WI38 (cell line): ENCODE results near the gene GATA5.

Source experiments
- H3K4me3 ChIP-seq: 2 replicates; pipeline ENCODE4 v1.5.1; 2011; ENCODE audit warnings: low read depth, mild to moderate bottlenecking, control low read depth, low read length
- TF ChIP-seq, protein P1 (sequence below): IDR thresholded peaks from 2 replicates; pipeline ENCODE4 v1.5.1; 2012; ENCODE audit warnings: low read depth, mild to moderate bottlenecking, control low read depth, low read length

The GATA5 gene

DNA sequence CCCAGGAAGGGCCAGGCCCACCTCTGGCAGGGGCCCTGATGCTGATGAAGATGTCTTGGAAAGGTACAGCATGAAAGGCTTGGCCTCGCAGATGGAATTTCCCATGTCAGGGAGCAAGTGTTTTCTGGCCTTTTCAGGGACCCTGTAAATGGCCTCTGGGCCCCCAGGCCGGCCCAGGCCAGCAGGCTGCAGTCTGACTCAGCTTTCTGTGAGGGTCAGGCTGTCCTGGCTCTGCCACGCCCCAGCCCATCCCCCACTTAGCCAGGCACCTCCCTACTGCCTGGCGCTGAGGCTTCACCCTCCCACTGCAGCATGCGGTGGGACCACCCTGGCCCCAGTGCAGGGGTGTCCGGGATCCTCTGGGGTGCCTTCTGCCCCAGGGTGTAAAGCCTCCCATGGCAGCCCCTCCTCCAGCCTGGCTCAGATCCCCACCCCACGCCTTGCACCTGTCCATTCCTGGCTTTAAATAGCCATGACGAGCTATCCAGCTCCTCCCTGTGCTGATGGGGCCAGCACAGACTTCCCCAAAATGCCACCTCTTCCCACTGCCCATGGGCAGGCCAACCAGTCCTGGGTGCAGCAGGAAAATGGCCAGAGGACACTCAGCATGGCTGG is 35.6 kb upstream of the GATA5 start:
- H3K4me3 ChIP-seq: no peak overlapping the region
- TF ChIP-seq, protein P1, sequence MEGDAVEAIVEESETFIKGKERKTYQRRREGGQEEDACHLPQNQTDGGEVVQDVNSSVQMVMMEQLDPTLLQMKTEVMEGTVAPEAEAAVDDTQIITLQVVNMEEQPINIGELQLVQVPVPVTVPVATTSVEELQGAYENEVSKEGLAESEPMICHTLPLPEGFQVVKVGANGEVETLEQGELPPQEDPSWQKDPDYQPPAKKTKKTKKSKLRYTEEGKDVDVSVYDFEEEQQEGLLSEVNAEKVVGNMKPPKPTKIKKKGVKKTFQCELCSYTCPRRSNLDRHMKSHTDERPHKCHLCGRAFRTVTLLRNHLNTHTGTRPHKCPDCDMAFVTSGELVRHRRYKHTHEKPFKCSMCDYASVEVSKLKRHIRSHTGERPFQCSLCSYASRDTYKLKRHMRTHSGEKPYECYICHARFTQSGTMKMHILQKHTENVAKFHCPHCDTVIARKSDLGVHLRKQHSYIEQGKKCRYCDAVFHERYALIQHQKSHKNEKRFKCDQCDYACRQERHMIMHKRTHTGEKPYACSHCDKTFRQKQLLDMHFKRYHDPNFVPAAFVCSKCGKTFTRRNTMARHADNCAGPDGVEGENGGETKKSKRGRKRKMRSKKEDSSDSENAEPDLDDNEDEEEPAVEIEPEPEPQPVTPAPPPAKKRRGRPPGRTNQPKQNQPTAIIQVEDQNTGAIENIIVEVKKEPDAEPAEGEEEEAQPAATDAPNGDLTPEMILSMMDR: no peak

DNA sequence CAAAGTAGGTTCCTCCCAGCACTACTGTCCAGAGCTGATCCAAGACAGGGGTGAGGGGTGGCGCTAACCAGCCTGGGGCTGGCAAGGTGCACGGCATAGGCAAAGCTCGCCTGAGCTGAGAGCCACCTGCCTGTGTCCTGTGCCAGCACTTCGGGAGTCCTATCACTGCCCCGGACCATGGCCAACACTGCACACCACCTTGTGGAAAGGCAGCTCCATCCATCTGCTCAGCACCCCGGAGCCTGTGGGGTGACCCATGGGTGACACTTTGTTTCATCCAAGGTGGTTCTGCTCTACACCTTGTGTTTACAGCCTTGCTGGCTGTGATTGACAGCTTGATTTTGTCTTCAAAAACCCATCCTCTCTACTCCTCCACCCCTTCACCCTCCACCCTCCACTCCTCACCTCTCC is 32.9 kb upstream of the GATA5 start:
- no peak overlapping the region for H3K4me3 ChIP-seq
- TF ChIP-seq, protein P1: no peak

DNA sequence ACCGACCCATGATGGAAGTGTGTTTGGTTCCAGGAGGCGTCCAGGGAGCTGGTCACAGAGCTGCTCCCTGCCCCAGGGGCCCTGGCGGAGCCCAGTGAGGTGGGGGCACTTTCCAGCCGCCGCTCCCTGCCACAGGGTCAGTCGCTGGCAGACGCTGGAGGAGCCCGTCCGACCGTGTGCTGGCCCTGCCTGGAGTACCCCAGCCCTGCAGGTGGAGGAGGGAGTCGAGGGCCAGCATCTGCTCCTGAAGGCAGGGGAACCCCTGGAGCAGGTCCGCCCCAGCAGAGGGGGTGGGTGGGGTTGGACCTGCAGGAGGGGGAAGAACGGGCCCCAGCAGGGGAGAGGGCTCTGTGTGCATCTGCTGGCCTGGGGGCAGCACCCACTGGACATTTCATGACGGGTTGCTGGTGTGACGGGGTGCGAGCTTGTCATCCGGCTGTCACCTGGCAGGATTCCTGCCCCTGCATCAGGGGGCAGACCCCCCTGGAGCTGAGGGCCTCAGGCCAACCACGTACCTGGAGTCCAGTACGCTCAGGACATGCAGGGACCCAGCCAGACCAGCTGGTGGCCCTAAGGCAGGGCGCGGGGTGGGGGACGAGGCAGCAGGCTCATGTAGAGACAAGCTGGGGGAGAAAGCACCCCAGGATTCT is 32.3 kb upstream of the GATA5 start:
- TF ChIP-seq, protein P1: no peak
- H3K4me3 ChIP-seq: no peak overlapping the region

DNA sequence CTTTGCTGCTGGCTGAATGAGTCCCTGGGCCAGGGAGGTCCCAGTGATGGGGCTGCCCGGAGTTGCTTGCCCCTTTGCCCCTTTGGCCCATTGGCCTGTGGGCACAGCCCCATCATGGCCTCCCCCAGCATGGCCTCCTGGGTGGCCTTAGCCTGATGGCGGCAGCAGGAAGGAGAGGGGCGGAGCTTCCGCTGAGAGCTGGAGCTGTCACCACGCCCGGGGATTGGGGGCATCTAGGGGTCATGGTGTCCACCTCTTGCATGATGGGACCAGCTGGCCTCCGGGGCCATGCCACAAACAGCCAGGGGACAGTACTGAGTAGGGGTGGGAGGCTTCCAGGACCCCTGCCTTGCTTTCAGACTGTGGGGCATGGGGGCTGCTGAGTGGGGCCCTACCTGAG is 31.5 kb upstream of the GATA5 start:
- TF ChIP-seq, protein P1: no peak
- H3K4me3 ChIP-seq: no peak overlapping the region

DNA sequence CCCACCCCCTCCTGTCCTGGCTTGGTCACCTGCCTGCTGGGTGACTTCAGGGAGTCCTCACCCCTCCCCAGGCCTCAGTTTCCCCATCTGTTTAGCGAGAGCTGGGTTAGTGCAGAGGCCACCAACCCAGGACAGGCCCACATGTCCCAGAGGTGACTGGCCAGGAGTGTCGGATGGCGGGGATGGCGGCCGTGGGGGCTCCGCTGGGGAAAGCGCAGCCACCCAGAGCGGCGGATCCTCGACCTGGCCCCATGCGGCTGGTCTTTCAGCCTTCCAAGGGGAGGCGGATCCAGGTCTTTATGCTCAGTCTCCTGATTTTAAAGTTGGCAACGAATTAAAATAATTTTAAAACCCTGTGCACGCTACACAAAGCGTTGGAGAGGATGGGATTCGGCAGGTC is 31.0 kb upstream of the GATA5 start:
- H3K4me3 ChIP-seq: no peak overlapping the region
- TF ChIP-seq, protein P1: no peak

DNA sequence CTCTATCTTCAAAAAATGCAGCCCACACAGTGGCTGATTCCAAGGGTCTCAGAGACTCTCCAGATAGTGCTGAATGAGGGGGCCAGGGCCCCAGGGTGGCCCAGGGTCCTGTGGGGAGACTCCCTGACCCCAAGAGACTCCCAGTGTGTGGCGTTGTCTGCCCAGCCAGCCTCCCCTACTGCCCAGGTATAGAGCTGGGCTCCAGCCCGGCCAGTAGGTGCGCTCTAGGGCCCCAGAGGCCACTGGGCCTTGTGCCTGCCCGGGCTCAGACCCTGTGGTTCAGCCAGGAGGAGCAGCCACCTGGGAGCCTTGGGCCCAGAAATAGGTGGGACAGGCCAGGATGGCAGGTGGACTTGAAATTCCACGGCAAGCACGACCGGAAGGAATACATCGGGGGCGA is 30.3 kb upstream of the GATA5 start:
- TF ChIP-seq, protein P1: no peak

DNA sequence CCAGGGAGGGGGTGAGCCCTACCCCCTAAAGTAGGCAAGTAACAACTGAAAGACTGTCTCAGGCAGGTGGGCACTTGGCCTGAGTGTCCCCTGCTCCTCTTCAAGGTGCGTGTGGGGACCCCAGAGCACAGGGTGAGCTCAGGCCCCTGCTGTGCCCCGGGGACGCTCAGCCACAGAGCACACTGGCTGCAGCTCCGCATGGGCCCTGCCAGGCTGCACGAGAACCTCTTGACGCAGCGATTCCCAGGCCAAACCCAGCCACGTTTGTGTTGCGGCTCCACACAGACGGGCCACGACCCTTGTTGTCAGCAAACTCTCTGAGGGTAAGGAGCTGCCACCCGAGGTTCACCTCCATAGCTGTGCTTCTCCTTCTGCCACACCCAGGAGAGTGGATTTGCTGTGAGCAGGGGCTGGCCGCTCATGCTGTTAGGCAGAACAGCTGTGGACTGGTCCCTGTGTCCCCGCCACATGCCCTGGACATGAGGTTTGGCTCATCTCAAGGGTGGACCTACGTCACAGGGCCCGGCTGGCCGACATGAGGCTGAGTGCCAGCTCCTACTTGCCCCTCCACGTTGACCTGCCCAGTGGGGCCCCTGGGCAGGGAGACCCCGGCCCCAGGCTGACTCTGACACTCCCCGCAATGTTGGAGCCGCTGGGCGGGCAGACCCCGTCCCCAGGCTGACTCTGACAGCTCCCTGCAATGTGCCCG is 29.7 kb upstream of the GATA5 start:
- no peak overlapping the region for H3K4me3 ChIP-seq

More for the DNA sequence above, 30.3 kb upstream of the GATA5 start:
- H3K4me3 ChIP-seq: no peak overlapping the region

More for the DNA sequence above, 29.7 kb upstream of the GATA5 start:
- TF ChIP-seq, protein P1: no peak
